Central memory CD8-positive, alpha-beta T cell (primary cell): ENCODE results near the gene MAPK8.

Experiments used
- ATAC-seq: fragments of 150-1000 bp; cut with Tn5 transposase; replicated peaks from 2 replicates; pipeline ENCODE4 v1.10.0; 2022; ENCODE audit warnings: mild to moderate bottlenecking, moderate FRiP score, moderate number of reproducible peaks; ENCODE audit not compliant: poor library complexity, severe bottlenecking; ENCODE audit errors: extremely low read depth
- DNase-seq, 2 donors: peaks; one replicate each; pipeline ENCODE4 v3.0.0; 2021; ENCODE audit warnings: low spot score in 2 of 2
- H3K27ac Mint-ChIP-seq: one replicate; pipeline ENCODE4 v1.8.0; 2022; ENCODE audit warnings: low read depth, mild to moderate bottlenecking, moderate library complexity, mixed read lengths
- H3K27me3 Mint-ChIP-seq: one replicate; pipeline ENCODE4 v1.8.0; 2022; ENCODE audit warnings: mixed read lengths
- H3K36me3 Mint-ChIP-seq: one replicate; pipeline ENCODE4 v1.8.0; 2022; ENCODE audit warnings: mild to moderate bottlenecking, moderate library complexity, mixed read lengths; ENCODE audit not compliant: insufficient read depth
- H3K4me1 Mint-ChIP-seq: one replicate; pipeline ENCODE4 v1.8.0; 2022; ENCODE audit warnings: mixed read lengths
- H3K4me3 Mint-ChIP-seq: one replicate; pipeline ENCODE4 v1.8.0; 2022; ENCODE audit warnings: mild to moderate bottlenecking, moderate library complexity, mixed read lengths
- H3K9me3 Mint-ChIP-seq: one replicate; pipeline ENCODE4 v1.8.0; 2022; ENCODE audit warnings: mixed read lengths

MAPK8 gene

DNA sequence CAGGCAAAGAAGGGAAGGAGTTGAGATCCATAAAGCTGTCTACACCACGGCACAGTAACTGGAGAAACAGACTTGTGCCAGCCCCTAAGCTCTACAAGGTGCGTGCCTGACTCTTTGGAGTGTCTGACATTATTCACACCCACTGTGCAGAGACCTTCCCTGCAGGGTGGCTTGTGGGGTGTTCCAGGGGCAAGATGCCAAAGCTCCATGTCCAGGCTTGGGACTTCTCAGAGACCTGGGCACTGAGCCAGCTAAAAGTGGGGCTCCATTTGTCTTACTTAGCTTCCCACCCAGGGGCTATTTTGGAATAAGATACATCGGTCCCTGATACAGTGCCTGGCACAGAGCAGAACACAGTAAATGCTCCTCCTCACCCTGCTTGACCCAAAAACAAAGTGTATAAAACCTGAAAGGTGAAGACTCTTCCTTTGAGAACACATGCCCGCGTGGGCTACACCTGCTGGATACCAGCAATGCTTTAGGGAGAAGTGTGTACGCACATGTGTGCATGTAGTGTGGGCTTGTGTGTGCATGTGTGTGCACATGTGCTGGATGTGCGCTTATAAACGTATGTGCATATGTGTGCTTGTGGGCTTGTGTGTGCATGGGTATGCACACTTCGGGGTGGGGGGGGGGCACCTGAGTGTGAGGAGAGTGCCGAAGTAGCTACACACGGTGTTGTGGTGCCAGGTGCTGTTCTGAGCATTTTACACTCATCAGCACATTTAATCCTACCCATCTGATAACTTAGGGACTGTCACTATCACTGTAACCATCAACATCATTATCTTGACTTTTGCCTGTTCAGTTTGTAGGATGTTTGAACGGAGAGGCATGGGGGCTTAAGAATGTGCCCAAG is 155.4 kb downstream of the MAPK8 start:
- no peaks in the 10 kb centered on the region for H3K9me3 Mint-ChIP-seq
- no peaks in the 10 kb centered on the region for H3K27me3 Mint-ChIP-seq
- ATAC-seq: no peak
- no peak overlapping the region for H3K27ac Mint-ChIP-seq
- no peak overlapping the region for H3K4me3 Mint-ChIP-seq
- H3K36me3 Mint-ChIP-seq: no peaks in the 10 kb centered on the region
- H3K4me1 Mint-ChIP-seq: no peaks in the 10 kb centered on the region
- peak in 1 of 2 donors; percentile 8 for DNase-seq

- Mint-ChIP-seq H3K4me3 (no peak overlapping the region), H3K27me3 (no peaks in the 10 kb centered on the region), H3K4me1 (no peaks in the 10 kb centered on the region), H3K9me3 (no peaks in the 10 kb centered on the region), H3K27ac (no peak overlapping the region), H3K36me3 (no peaks in the 10 kb centered on the region)
- ATAC-seq: no peak
- DNase-seq: no peak
Observed at GRCh38 chr10:48462482-48463020, 156.1 kb downstream of the MAPK8 start.

DNA sequence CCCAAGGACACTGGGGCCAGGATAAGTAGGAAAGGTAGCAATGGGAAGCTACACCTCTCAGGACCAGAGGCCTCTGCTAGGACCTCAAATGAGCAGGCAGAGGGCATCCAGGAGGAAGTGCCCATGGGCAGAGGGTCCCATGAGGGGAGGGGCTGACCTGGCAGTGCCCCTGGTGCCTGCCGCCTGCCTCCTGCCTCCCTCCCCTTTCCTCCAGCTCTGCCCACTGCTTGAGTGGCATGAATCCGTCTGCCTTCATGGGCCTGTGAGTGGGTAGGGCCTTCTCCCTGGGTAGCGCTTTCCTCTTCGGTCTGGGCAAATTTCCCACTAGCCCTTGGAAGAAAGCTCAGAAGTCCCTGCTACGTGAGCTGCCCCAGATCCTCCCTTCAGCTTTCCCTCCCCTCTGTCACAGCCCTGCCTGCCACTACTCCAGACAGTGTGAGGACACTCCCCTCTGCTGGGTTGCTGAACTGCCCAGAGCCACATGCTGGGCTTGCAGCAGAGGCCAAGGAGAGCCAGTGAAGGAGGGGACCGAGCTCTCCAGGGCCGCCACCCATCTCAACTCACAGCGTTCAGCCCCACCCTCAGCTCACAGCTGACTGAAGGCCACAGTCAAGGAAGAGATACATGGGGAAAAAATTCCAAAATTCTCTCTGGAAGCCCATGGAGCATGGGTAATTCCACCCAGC is 157.0 kb downstream of the MAPK8 start:
- Mint-ChIP-seq H3K27me3 (no peaks in the 10 kb centered on the region), H3K36me3 (no peaks in the 10 kb centered on the region), H3K9me3 (no peaks in the 10 kb centered on the region), H3K27ac (no peak overlapping the region), H3K4me1 (no peaks in the 10 kb centered on the region), H3K4me3 (no peak overlapping the region)
- DNase-seq (peak in 1 of 2 donors; percentile 11), ATAC-seq (no peak)

DNA sequence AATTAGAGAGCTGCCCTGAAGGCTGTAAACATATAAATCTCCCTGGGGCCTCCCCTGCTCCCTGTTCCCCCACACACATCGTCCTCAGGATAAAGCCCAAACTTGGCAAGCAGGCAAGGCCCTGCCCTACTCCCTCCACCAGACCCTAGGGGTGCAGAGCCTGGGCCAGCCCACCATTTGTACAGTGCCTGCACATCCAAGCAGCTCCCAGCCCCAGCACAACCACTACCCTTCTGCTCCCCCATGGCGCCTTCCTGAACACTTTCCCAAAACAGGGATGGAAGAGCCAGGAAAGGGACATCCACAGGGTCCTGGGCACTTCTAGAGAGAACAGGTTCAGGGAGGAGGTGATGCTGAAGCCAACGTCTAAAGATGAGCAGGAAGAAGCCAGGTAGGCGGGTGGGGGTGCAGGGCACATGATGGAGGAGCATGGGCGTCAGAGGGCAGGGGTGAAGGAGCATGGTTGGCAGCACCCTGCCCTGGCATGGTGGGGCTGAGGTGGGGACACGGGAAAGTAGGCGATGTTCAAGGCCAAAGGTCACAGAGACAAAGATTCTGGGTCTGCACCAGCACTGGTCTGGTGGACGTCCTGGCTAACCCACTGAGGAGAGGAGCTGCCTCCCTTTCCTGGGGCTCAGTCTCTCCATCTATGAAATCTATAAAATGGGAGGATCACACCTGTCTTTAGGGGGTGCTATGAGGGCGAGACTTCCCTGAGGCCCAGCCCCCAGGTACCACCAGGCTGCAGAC is 157.8 kb downstream of the MAPK8 start:
- no peaks in the 10 kb centered on the region for H3K36me3 Mint-ChIP-seq
- no peak for DNase-seq

GRCh38 chr10:48464871-48465736 is 158.6 kb downstream of the MAPK8 start:
- DNase-seq (peak in 1 of 2 donors; percentile 6), ATAC-seq (no peak)
- no peak overlapping the region for H3K27ac Mint-ChIP-seq
- no peak overlapping the region for H3K4me3 Mint-ChIP-seq
- no peaks in the 10 kb centered on the region for H3K36me3 Mint-ChIP-seq
- H3K27me3 Mint-ChIP-seq: no peaks in the 10 kb centered on the region
- no peaks in the 10 kb centered on the region for H3K9me3 Mint-ChIP-seq
- H3K4me1 Mint-ChIP-seq: no peaks in the 10 kb centered on the region

More for the DNA sequence above, 157.8 kb downstream of the MAPK8 start:
- Mint-ChIP-seq H3K27ac (no peak overlapping the region), H3K27me3 (no peaks in the 10 kb centered on the region), H3K4me3 (no peak overlapping the region), H3K4me1 (no peaks in the 10 kb centered on the region), H3K9me3 (no peaks in the 10 kb centered on the region)
- ATAC-seq: no peak

DNA sequence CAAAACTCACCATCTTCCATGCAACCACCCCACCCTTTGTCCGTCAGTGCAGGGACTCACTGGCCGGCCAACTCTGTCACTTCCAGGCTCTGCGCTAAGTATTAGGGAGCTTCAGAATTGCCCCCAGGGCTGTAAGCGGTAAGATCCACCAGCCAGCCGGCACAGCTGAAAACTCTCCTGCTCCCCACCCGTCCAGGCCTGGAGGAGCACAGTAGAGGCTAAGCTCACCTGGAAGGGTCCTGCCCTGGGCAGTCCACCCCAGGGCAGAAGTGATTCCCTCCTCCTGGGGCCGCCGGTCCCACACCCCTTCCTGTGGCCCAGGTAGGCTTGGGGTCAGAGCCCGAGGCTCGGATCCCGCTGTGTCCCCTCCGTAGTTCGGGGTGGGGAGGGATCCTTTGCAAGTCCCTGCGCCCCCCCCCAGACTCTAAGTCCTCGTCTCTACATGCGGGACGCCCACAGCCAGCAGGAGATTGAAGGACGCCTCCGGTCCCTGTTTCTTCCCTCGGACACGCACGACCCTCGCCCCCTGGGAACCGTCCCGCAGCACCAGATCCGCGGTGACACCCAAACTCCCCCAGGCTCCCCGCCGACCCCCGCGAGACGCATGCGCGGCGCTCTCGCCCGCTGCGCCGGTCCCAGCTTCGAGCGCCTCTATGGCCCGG is 159.5 kb downstream of the MAPK8 start:
- DNase-seq: no peak
- no peaks in the 10 kb centered on the region for H3K36me3 Mint-ChIP-seq
- no peaks in the 10 kb centered on the region for H3K9me3 Mint-ChIP-seq
- H3K27ac Mint-ChIP-seq: no peak overlapping the region
- H3K27me3 Mint-ChIP-seq: no peaks in the 10 kb centered on the region
- H3K4me3 Mint-ChIP-seq: no peak overlapping the region
- H3K4me1 Mint-ChIP-seq: no peaks in the 10 kb centered on the region
- ATAC-seq: no peak

DNA sequence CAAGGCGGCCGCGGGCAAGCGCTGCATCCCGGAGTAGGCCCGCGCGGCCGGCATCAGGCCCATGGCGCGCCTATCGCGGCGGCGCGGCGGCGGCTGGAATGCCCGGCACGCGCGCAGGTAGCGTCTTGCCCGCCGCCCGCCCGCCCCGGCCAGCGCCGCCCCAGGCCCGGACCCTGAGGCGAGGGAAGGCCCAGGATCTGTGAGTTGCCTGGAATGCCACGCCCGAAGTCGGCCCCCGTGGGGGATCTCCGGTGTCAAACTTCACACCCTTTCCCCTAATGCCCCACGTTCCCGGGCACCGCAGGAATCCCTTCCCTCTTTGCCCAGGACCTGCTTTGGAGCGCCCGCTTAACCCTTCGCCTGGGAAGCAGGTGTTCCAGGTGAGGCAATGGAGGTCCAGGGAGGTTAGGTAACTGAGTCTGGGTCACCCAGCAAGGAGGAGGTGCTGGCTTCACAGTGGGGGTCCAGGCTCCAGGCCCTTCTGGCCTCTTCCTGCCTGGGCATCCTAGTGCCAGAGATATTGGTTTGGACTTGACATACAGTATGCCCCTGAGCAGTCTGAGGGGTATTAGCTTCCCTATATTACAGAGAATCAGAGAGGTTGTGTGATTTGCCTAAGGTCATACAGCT is 160.2 kb downstream of the MAPK8 start:
- ATAC-seq (no peak), DNase-seq (no peak)
- Mint-ChIP-seq H3K27ac (no peak overlapping the region), H3K36me3 (no peaks in the 10 kb centered on the region), H3K27me3 (no peaks in the 10 kb centered on the region), H3K4me1 (no peaks in the 10 kb centered on the region), H3K9me3 (no peaks in the 10 kb centered on the region), H3K4me3 (no peak overlapping the region)

- no peak for ATAC-seq
- Mint-ChIP-seq H3K4me1 (no peaks in the 10 kb centered on the region), H3K27me3 (no peaks in the 10 kb centered on the region), H3K36me3 (no peaks in the 10 kb centered on the region), H3K27ac (no peak overlapping the region), H3K4me3 (no peak overlapping the region), H3K9me3 (no peaks in the 10 kb centered on the region)
- no peak for DNase-seq
Observed at GRCh38 chr10:48467669-48468068, 161.2 kb downstream of the MAPK8 start.

DNA sequence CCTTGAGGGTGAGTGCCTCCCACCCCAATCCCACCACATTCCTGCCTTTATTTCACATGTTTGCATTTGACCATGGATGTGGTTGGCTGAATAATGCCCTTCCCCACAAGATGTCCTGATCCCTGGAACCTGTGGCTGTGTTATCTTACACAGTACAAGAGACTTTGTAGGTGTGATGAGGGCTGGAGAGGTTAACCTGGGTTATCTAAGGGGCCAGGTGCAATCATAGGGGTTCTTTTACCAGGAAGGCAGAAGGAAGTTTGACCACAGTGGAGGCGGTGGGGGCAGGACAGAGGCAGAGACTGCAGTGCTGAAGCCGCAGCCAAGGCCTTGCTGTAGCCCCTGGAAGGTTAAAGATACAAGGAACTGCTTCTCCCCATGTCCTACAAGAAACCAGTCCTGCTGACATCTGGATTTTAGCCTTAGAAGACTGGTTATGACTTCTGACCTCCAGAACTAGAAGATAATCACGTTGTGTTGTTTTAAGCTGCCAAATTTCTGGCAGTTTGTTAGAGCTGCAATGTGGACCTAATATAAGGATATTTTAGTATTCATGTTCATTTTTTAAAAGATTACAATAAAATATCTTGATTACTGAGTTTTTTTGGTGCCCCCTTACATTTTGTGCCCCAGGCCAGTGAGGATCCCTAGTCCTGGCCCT is 161.8 kb downstream of the MAPK8 start:
- Mint-ChIP-seq H3K9me3 (no peaks in the 10 kb centered on the region), H3K4me3 (no peak overlapping the region), H3K27ac (no peak overlapping the region), H3K4me1 (no peaks in the 10 kb centered on the region), H3K36me3 (no peaks in the 10 kb centered on the region), H3K27me3 (no peaks in the 10 kb centered on the region)
- no peak for ATAC-seq
- DNase-seq: no peak

DNA sequence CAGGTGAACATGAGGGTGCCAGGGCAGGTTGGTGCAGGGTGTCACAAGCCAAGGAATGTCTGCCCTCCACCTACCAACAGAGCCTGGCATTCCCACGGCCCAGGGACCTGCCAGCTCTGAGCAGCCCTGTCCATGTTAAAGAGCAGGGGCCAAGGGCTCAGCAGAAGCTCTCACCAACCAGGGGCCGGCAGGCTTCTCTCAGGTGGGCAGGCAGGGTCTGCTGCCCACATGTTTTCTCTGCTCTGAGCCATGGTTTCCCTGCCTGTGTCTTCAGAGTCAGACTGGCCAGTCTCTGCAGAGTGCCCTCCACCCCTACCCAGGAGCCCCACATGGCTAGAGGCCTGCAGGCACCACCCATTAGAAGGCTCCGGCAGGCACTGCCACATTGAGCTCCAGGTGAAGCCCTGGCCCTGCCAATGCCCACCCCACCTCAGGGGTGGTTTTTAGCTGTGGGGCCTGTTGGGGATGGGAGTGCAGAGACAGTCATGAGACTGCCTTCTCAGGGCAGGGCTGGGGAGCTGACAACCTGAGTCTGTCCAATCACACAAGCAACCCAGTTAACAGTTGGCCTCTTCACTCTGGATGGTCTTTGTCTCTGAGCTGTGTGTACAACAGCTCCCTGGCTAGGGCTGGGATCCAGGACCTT is 162.5 kb downstream of the MAPK8 start:
- no peaks in the 10 kb centered on the region for H3K36me3 Mint-ChIP-seq
- H3K27ac Mint-ChIP-seq: no peak overlapping the region
- no peaks in the 10 kb centered on the region for H3K27me3 Mint-ChIP-seq
- ATAC-seq (no peak), DNase-seq (no peak)
- no peak overlapping the region for H3K4me3 Mint-ChIP-seq
- no peaks in the 10 kb centered on the region for H3K4me1 Mint-ChIP-seq
- H3K9me3 Mint-ChIP-seq: no peaks in the 10 kb centered on the region
